GM19035 (cell line): ENCODE results near the gene LGALS13.
"Not testable (repeated sequence)": the region's sequence is repeated elsewhere in the genome, so short reads cannot be mapped to it uniquely, and the experiment has no call there.

Experiments
- ATAC-seq: cut with Tn5 transposase; IDR thresholded peaks from one replicate; pipeline ENCODE4 v1.9.1; 2021; ENCODE audit not compliant: unreplicated experiment

LGALS13 gene

DNA sequence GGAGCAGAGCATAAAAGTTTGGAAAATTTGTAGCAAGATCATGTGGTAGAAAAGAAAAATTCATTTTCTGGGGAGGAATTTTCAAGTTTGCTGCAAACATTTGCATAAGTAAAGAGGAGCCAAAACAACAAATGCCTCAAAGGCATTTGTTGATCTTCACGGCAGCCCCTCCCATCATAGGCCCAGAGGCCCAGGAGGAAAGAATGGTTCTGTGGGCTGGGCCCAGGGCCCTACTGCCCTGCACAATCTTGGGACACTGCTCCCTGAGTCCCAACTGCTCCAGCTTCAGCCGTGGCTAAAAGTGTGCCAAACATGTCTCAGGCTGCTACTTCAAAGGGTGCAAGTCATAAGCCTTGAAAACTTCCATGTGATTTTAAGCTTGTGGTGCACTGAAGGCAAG, 11.3 kb downstream of the LGALS13 start:
- no peak for ATAC-seq

GRCh38 chr19:39617745-39618144, 15.4 kb downstream of the LGALS13 start:
- ATAC-seq, result no peak

DNA sequence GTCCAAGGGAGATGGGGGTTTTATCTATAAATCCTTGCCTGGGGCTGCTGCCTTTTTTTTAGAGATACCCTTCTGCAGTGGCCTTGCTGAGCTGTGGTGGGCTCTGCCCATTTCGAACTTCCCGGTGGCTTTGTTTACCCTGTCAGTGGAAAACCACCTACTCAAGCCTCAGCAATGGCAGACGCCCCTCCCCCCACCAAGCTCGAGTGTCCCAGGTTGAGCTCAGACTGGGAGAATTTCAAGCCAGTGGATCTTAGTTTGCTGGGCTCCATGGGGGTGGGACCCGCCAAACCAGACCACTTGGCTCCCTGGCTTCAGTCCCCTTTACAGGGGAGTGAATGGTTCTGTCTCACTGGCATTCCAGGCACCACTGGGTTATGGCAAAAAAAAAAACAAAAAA, 21.6 kb downstream of the LGALS13 start:
- ATAC-seq, result no peak

- not testable (repeated sequence) for ATAC-seq
Observed at GRCh38 chr19:39627631-39628030, 25.3 kb downstream of the LGALS13 start.

DNA sequence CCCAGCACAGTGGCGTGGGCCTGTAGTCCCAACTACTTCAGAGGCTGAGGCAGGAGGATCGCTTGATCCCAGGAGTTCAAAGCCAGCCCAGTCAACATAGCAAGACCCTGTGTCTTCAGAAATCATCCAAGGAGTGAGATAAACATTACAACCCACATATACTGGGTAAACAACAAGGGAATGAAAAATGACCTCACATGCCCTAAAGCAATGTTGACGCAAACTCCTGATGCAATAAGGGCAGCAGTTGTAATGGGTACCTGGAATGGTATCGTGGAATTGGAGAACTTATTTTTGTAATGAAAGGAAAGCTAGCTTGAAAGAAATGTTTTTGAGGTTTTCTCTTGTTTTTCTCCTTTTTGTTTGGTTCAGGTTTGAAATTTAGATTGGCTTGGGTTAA, 28.9 kb downstream of the LGALS13 start:
- no peak for ATAC-seq

DNA sequence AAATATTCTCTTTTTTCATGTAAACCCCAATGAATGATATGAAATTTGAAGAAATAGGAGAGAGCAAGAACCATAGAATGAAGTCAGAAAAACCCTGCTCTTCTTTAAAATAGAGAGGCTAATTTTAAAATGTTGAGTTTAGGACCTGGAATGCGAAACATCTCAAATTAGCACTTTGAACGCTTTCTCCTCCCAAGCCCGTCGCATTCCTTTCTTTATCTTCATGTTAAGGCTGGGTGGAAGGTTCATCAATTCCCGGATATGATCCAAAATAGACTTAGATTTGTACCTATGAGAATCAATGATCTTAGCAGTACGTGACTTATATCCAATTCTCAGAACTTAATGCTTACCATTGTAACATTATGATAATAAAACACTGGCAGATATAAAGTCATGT, 29.3 kb downstream of the LGALS13 start:
- no peak for ATAC-seq

DNA sequence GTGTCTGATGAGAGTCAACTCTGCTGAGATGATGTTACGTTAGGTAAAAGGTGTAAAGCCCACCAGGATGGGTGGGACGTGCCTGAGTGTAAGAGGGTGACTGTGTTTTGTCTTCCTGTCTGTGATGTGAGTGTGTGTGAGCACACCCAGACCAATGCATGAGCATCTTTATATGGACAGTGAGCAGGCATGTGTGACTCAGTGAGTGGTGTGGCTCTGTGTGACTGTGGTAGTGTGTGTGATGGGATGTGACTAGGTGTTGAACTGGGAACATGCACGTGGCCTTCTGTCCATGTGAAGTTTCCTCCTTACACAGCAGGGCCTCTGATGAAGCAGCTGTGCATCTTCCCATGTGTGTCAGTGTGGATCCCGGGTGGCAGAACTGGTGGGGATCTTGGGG, 35.6 kb downstream of the LGALS13 start:
- no peak for ATAC-seq

DNA sequence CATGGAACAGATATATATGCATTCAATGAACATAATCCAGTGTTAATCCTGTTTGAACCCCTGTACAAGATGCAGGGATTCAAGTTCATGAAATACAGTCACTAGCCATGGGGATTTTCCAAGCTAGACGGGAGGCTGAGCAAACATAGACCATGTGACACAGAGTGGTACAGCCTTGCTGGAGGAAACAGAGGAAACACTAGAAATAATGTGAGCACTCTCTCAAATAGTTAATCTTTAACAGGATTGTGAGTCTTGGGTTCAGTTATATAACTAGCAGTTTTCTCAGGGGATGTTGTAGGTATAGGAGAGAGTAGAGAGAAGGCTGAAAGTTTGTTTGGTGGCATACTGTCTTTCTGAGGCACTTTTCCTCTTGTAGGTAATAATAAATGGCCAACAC, 39.4 kb downstream of the LGALS13 start:
- ATAC-seq, result no peak

- ATAC-seq, result no peak
Observed at GRCh38 chr19:39643591-39643990, 41.3 kb downstream of the LGALS13 start.

GRCh38 chr19:39645800-39646411, 43.6 kb downstream of the LGALS13 start:
- ATAC-seq, result no peak

DNA sequence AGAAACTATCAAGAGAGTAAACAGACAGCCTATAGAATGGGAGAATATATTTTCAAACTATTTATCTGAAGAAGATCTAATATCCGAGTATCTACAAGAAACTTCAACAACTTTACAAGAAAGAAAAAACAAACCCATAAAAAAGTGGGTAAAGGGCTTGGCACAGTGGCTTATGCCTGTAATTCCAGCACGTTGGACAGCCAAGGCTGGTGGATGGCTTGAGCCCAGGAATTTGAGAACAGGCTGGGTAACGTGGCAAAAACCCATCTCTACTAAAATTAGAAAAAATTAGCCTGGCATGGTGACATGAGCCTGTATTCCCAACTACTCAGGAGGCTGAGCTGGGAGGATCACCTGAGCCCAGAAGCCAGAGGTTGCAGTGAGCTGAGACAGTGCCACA, 45.6 kb downstream of the LGALS13 start:
- ATAC-seq, result no peak

DNA sequence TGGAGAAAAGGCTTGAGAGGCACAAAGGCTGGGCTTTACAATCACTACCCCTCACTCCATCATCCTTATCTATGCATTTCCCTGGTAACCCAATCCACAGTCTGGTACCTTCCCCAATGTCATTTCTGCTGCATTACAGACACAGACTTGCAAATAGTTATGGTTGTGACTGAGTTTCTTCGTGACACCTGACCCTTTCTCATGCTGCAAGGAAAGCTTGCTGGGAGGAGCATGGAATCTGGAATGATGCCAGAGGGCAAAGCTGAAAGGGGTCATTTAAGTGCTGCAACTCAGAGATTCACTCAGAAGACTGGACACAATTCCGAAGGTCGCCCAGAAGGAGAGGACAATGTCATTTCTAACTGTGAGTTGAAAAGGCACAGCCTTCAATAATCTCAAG, 53.3 kb downstream of the LGALS13 start, which contains the start of gene LGALS16:
TSS of gene LGALS16 (plus strand) at position 301 of the 400 bp plus-strand sequence. CDS start at position 350, 49 bp downstream.
- ATAC-seq, result no peak
